Heart left ventricle (tissue), 16 donors: ENCODE results near the gene IL20RB. TPM values are rescaled to one million over a fixed set of nuclear protein-coding genes. Genes with fewer than 3 reads are reported as not detected.
"Not testable (repeated sequence)": the region's sequence is repeated elsewhere in the genome, so short reads cannot be mapped to it uniquely, and the experiment has no call there.

Experiments
- ATAC-seq, 4 donors: fragments of 200-7000 bp; cut with Tn5 transposase; one replicate each; pipeline ENCODE4 v1.9.1; 2020 to 2022; ENCODE audit warnings: moderate library complexity in 4 of 4, mild to moderate bottlenecking in 3 of 4, moderate number of reproducible peaks in 1 of 4
- DNase-seq, 5 donors: peaks; one replicate each; pipeline ENCODE4 v3.0.0-alpha.2; 2020
- H3K27ac ChIP-seq, 12 donors: fragments of 200-600 bp; sonication (generic) in 4 of 12; one replicate each; pipeline versions ENCODE4 v1.5.0 to v1.8.0; 2016 to 2022; ENCODE audit warnings: mild to moderate bottlenecking in 2 of 12
- H3K27me3 ChIP-seq, 9 donors: fragments of 200-600 bp; sonication (generic) in 2 of 9; one replicate each; pipeline versions ENCODE4 v1.5.1 to v1.8.0; 2016 to 2022; ENCODE audit warnings: mild to moderate bottlenecking in 3 of 9
- H3K36me3 ChIP-seq, 9 donors: fragments of 200-600 bp; sonication (generic) in 2 of 9; one replicate each; pipeline versions ENCODE4 v1.5.0 to v1.8.0; 2018 to 2022; ENCODE audit warnings: mild to moderate bottlenecking in 2 of 9
- H3K4me1 ChIP-seq, 12 donors: fragments of 200-600 bp; sonication (generic) in 4 of 12; one replicate each; pipeline versions ENCODE4 v1.5.0 to v1.8.0; 2016 to 2022; ENCODE audit warnings: mild to moderate bottlenecking in 3 of 12
- H3K4me3 ChIP-seq, 12 donors: fragments of 200-600 bp; sonication (generic) in 4 of 12; one replicate each; pipeline versions ENCODE4 v1.5.0 to v1.8.0; 2017 to 2022; ENCODE audit warnings: mild to moderate bottlenecking in 9 of 12, moderate library complexity in 4 of 12
- H3K9me3 ChIP-seq, 12 donors: fragments of 200-600 bp; sonication (generic) in 4 of 12; one replicate each; pipeline versions ENCODE4 v1.5.0 to v1.8.0; 2016 to 2022; ENCODE audit warnings: mild to moderate bottlenecking in 1 of 12
- POLR2A ChIP-seq, 2 donors: fragments of 450-650 bp; IDR thresholded peaks; one replicate each; pipeline ENCODE4 v1.6.1; 2017; ENCODE audit warnings: antibody characterized with exemption in 2 of 2, mild to moderate bottlenecking in 2 of 2, moderate library complexity in 2 of 2
- WGBS, 4 donors: extraction: QIAGEN DNeasy Blood & Tissue Kit in 2 of 4; methylation state at CpG; one replicate each; pipeline versions ENCODE4 v1.1.5 to v1.1.7; 2013 to 2018; 5-methylcytosine and 5-hydroxymethylcytosine counted together
- intact Hi-C, 10 donors: fragments of 100-400 bp; cut with DNase I; formaldehyde crosslinking; loops; one replicate each; pipeline versions ENCODE4 v1.11.1 to v1.14.2; 2022
- polyA plus RNA-seq, 2 donors: library from polyadenylated mRNA; stranded (reverse); fragments of 200-250 nt; gene quantifications; one replicate each; pipeline ENCODE4 v1.2.3, GENCODE V29; 2013
- total RNA-seq, 9 donors: library from RNA; depleted of rRNA in 2 of 9; stranded (reverse); fragments of >200 nt in 2 of 9; fragmentation: NEBNext Ultra II Directional in 3 of 9; extraction: Animal tissue kit (Norgen Biotek cat#: 25700) in 3 of 9; gene quantifications; one replicate each; pipeline versions ENCODE4 v1.1.0 to v1.2.4, GENCODE V29; 2016 to 2023
- TF ChIP-seq, protein P1 (sequence below), 12 donors: fragments of 200-600 bp; sonication (generic) in 4 of 12; IDR thresholded peaks; one replicate each; pipeline versions ENCODE4 v1.5.0 to v1.8.0; 2018 to 2022; ENCODE audit warnings: antibody characterized with exemption in 12 of 12, mild to moderate bottlenecking in 5 of 12
- donor health status: ischemic (EF 13 %, LVEDD 7.1; RV severe dilation, severe dysfunction).
- donor health status: healthy with polysubstance abuse.
- donor health status: DM: no; HTN: yes; CAD: no.
- donor health status: DM: no; HTN: no; CAD: no.
- donor health status: ischemic (EF 25% LVEDD 6.9; RV normal size, moderate dysfunction).
- donor health status: ischemic (EF 25% LVEDD 5.7; RV mildly dilated, moderate dysfunction).
- donor health status: healthy.
- donor health status: DM: yes; HTN: yes; CAD: no.
- donor health status: ischemic (EF 35%, LVEDD 5.7; RV mildly dilated, moderate dysfunction).
- donor health status: nonischemic (EF 11% LVEDD 7.7; RV severe dilation, severe dysfunction).
- donor health status: DM: yes; HTN: yes; CAD: no.
- donor health status: PGD.
- donor health status: ischemic (EF 29% LVEDD 5.4; RV normal size, mild dysfunction).
- donor health status: nonischemic (EF 23%, LVEDD 6.1; RV moderate dilation, normal function).

IL20RB gene
- total and polyA plus RNA-seq, 11 donors = 0.14 to 1.1 (median 0.44) TPM

DNA sequence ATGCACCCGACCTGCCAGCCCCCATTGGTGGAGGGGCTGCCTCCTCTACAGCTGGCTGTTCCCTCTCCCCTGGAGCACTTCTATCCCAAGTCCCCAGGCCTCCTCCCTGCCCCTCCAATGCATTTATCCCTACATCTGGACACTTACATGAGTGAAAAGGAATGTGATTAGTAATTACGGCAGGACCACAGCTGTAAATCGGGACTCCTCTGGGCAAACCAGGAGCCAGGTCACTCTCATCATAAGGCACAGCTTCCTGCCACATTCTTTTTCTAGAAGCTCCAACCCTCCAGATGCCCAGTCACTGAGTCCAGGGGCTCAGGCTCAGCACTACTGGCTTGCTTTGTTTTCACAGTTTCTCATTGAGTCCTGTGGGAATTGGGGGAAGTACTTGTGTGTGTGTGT lies 54.3 kb downstream of the IL20RB start:
- intact Hi-C loops = loop anchor here (2.0 to 10.0 kb wide), 14 partner anchors 57 to 940 kb away; partner anchors contain the start of genes SLC35G2 (in 8 of the 10), STAG1 (in 3 of the 10), NCK1 (in 2 of the 10) and IL20RB (in 1 of the 10)
- Histone ChIP-seq H3K4me3 (no peak overlapping the region), H3K27ac (peak overlapping the region in 1 of 12 donors; percentile 18), H3K4me1 (peaks cover 0 to 18% (median 6%) of the 10 kb centered on the region in 12 donors), H3K36me3 (no peaks in the 10 kb centered on the region), H3K9me3 (no peaks in the 10 kb centered on the region), H3K27me3 (no peaks in the 10 kb centered on the region)
- 53 to 58% (median 57%) methylated on average over 3 of the region's 3 CpGs for WGBS, 4 donors
- DNase-seq (no peak), ATAC-seq (no peak)
- no peak for TF ChIP-seq POLR2A (IDR thresholded peaks at IDR 0.05)
- TF ChIP-seq, protein P1, sequence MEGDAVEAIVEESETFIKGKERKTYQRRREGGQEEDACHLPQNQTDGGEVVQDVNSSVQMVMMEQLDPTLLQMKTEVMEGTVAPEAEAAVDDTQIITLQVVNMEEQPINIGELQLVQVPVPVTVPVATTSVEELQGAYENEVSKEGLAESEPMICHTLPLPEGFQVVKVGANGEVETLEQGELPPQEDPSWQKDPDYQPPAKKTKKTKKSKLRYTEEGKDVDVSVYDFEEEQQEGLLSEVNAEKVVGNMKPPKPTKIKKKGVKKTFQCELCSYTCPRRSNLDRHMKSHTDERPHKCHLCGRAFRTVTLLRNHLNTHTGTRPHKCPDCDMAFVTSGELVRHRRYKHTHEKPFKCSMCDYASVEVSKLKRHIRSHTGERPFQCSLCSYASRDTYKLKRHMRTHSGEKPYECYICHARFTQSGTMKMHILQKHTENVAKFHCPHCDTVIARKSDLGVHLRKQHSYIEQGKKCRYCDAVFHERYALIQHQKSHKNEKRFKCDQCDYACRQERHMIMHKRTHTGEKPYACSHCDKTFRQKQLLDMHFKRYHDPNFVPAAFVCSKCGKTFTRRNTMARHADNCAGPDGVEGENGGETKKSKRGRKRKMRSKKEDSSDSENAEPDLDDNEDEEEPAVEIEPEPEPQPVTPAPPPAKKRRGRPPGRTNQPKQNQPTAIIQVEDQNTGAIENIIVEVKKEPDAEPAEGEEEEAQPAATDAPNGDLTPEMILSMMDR (IDR thresholded peaks at IDR 0.05) = no peak

DNA sequence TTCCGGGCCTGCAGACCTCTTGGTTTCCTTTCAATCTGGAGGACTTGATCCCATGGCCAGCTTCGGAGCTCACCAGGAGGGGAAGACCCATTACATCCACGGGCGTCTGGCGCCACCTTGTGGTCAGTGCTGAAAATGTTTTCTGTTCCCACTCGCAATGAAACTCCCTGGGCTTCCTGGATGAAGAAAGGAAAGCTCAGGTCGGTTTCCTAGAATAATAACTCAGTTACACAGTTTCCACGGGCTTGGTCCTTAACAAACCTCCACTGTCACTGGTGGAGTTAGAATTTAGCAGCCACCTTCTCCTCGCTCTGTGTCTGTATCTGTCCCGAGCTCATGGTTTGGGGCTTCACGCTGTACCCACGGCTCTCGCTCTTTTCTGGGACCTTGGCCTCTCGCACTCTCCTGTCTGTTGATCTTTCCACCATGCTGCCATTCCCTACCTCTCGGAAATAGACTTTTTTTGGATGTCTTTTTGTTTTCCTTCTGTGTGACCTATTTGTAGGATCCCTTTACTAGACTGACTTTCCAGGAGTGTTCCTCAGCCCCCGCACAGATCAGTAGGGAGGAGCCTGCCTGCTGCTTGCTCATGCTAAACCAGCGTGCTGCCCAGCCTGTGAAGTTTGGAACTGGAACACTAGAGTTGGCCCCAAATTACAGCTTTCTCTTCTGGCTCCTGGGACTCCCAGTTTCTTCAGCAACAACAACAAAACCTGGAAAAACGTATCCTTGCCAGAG lies 56.3 kb downstream of the IL20RB start:
- Histone ChIP-seq H3K27ac (peak overlapping the region in 10 of 12 donors; percentile 0 to 87 (median 56)), H3K27me3 (no peaks in the 10 kb centered on the region), H3K4me3 (peak overlapping the region in 11 of 12 donors; percentile 21 to 62 (median 55)), H3K9me3 (no peaks in the 10 kb centered on the region), H3K36me3 (no peaks in the 10 kb centered on the region), H3K4me1 (peaks cover 0 to 18% (median 6%) of the 10 kb centered on the region in 12 donors)
- TF ChIP-seq, protein P1 (IDR thresholded peaks at IDR 0.05) = peak; percentile 82 to 95 (median 91)
- no peak for TF ChIP-seq POLR2A (IDR thresholded peaks at IDR 0.05)
- WGBS, 4 donors = 7 to 15% (median 13%) methylated on average over 18 of the region's 18 CpGs
- intact Hi-C loops = loop anchor here (1.0 to 10.0 kb wide), 22 partner anchors 59 to 942 kb away; partner anchors contain the start of genes SLC35G2 (in 9 of the 10), STAG1 (in 8 of the 10), NCK1 (in 3 of the 10) and IL20RB (in 1 of the 10)
- ATAC-seq = peak; percentile 93 to 98 (median 96)
- DNase-seq = peak; percentile 88 to 92 (median 90)

DNA sequence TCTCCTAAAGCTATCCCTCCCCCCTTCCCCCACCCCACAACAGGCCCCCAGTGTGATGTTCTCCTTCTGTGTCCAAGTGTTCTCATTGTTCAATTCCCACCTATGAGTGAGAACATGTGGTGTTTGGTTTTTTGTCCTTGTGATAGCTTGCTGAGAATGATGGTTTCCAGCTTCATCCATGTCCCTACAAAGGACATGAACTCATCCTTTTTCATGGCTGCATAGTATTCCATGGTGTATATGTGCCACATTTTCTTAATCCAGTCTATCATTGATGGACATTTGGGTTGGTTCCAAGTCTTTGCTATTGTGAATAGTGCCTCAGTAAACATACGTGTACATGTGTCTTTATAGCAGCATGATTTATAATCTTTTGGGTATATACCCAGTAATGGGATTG lies 59.5 kb downstream of the IL20RB start:
- intact Hi-C loops = loop anchor here in 5 of 10 donors (10.0 kb wide), 4 partner anchors 63 to 623 kb away; partner anchors contain the start of genes IL20RB (in 1 of the 5) and SLC35G2 (in 1 of the 5)
- not testable (repeated sequence) for H3K9me3 ChIP-seq, H3K27me3 ChIP-seq, H3K4me3 ChIP-seq, ATAC-seq, H3K27ac ChIP-seq, DNase-seq, H3K36me3 ChIP-seq
- H3K4me1 ChIP-seq = peaks cover 0 to 11% (median 6%) of the 10 kb centered on the region in 12 donors
- WGBS, 4 donors = 89 to 100% (median 97%) methylated on average over 1 of the region's 1 CpG

DNA sequence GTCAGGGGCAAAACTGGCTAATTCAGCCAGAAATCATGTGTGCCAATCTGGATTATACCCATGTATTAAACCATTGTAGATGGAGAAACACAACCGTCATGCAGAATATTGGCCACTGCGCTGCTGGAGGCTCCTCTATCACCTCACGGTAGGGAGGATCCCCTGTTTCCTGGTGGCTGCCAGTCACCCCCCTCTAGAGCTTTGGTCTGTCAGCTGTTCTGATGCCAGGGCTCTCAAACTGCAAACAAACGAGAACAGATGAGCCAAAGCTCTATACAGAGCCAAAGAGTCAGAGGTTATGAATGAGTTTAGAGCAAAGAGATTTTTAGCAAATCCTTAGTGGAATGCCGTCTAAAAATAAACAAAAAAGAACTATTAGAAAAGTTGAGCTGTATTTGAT lies 62.5 kb downstream of the IL20RB start:
- Histone ChIP-seq H3K27me3 (no peaks in the 10 kb centered on the region), H3K36me3 (no peaks in the 10 kb centered on the region), H3K9me3 (no peaks in the 10 kb centered on the region), H3K4me3 (no peak overlapping the region), H3K27ac (no peak overlapping the region), H3K4me1 (no peaks in the 10 kb centered on the region)
- intact Hi-C loops = no loop called here
- ATAC-seq (no peak), DNase-seq (no peak)
- 58 to 65% (median 62%) methylated on average over 5 of the region's 5 CpGs for WGBS, 4 donors
- no peak for TF ChIP-seq POLR2A (IDR thresholded peaks at IDR 0.05)
- TF ChIP-seq, protein P1 (IDR thresholded peaks at IDR 0.05) = no peak
